GM12801 (cell line): ENCODE measurements around the gene GFOD2.

Experiments
- TF ChIP-seq, protein P1 (sequence below): IDR thresholded peaks from one replicate; pipeline ENCODE4 v1.5.1; 2011; ENCODE audit warnings: control low read depth; ENCODE audit not compliant: insufficient read length; ENCODE audit errors: extremely low read depth

The GFOD2 gene

DNA sequence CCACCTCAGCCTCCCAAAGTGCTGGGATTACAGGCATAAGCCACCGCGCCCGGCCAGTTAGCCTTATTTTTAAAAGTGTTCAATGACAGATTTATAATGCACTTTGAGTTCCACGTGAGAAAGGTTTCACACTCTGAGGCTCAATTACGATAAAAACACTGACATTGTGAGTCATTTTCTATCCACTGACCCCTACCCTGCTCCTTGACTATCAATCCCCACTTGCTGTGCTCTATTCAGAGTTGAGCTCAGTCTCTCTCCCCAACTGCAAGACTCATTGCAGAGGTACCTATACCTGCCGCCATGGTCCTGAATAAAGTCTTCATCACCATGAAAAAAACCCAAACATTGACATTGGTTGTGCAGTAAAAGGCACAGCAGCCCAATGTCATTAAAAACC, 8.5 kb downstream of the GFOD2 start:
- TF ChIP-seq, protein P1, sequence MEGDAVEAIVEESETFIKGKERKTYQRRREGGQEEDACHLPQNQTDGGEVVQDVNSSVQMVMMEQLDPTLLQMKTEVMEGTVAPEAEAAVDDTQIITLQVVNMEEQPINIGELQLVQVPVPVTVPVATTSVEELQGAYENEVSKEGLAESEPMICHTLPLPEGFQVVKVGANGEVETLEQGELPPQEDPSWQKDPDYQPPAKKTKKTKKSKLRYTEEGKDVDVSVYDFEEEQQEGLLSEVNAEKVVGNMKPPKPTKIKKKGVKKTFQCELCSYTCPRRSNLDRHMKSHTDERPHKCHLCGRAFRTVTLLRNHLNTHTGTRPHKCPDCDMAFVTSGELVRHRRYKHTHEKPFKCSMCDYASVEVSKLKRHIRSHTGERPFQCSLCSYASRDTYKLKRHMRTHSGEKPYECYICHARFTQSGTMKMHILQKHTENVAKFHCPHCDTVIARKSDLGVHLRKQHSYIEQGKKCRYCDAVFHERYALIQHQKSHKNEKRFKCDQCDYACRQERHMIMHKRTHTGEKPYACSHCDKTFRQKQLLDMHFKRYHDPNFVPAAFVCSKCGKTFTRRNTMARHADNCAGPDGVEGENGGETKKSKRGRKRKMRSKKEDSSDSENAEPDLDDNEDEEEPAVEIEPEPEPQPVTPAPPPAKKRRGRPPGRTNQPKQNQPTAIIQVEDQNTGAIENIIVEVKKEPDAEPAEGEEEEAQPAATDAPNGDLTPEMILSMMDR, result no peak

DNA sequence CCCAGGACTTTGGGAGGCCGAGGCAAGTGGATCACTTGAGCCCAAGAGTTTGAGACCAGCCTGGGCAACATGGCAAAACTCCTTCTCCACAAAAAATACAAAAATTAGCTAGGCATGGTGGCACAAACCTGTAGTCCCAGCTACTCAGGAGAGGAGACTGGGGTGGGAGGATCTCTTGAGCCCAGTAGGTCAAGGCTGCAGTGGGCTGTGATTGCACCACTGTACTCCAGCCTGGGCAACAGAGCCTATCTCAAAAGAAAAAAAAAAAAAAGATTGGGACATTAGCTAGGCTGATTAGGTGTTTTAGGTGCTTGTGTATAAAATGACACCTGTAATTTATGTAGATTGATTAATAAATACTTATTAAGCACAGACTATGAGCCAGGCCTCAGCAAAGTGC, 10.1 kb downstream of the GFOD2 start:
- TF ChIP-seq, protein P1, result no peak

DNA sequence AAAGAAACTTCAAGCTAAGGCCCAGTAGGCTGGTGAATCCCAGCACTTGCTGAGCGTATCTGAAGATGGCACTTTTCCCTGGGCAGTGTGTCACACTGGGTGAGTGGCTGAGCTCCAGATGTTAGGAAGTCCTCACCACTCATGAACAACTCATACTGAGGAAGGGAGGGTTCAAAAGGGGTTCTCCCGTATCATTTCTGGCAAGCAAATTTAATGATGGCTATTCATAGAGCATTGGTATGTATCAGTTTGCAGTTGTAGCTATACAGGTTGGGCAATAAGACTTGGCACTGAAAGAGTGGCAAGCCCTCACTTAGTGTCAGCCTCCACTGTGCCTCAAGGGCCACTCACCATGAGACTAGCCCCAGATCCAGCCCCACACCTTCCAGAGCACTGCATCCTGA, 10.7 kb downstream of the GFOD2 start:
- TF ChIP-seq, protein P1, result no peak

DNA sequence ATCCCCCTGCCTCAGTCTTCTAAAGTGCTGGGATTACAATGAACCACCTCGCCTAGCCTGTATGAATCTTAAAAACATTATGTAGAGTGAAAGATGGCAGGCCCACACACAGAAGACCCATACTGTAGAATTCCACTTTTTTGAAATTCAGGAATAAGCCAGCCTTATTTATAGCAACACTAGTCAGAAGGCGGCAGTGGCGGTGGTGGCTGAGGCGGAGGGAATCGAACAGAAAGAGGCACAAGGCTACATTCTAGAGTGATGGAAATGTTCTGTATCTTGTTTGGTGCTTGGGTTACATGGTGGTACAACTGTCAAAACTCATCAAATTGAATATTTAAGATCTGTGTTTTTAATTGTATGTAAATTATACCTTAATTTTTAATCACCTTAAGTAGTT, 11.3 kb downstream of the GFOD2 start:
- TF ChIP-seq, protein P1, result no peak

DNA sequence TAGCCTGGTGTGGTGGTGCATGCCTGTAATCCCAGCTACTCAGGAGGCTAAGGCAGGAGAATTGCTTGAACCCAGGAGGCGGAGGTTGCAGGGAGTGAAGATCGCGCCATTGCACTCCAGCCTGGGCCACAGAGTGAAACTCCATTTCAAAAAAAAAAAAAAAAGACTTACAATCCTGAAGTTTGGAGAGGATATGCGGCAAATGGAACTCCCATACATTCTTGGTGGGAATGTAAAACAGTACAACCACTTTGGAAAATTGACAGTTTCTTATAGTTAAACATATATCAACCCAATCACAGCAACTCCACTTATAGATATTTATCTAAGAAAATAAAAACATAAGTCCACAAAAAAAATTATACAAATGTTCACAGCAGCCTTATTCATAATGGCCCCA, 11.9 kb downstream of the GFOD2 start:
- TF ChIP-seq, protein P1, result no peak

DNA sequence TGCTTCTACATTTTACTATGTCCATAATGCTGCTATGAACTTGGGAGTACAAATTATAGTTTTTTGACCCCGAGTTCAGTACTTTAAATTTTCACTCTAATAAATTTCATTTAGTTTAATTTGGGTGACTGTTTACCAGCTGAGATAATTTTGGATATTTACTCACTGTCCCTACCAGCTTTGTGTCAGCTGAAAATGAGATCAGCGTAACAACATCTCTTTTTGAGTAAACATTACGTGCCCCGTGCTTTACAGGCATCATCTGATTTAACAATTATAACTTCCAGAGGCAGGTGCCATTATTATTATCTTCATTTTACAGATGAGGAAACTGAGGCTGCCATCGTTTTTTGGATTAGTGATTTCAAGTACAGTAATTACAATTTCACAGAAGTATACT, 15.0 kb downstream of the GFOD2 start:
- TF ChIP-seq, protein P1, result no peak

DNA sequence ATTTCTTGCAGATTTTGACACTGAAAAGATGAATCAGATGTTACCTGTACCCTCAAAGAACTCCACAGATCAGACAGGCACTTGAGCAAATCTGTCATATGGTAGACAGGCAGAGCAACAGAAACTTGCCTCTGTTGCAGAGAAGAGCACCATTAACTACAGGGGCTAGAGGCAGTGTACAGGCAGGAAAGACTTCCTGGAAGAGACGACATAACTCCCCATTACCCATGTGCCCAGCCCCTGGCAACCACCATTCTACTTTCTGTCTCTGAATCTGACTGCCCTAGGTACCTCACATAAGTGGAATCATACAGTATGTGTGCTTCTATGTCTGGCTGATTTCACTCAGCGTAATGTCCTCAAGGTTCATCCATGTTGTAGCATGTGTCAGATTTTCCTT, 15.5 kb downstream of the GFOD2 start:
- TF ChIP-seq, protein P1, result no peak

DNA sequence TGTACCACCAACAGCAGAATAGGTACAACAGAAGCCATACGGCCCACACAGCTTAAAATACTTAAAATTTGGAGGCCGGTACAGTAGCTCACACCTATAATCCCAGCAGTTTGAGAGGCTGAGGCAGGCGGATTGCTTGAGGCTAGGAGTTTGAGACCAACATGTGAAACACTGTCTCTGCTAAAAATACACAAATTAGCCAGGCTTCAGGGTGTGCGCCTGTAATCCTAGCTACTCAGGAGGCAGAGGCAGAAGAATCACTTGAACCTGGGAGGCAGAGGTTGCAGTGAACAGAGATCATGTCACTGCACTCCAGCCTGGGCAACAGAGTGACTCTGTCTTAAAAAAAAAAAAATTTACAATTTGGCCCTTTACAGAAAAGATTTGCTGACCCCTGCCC, 17.0 kb downstream of the GFOD2 start:
- TF ChIP-seq, protein P1, result no peak
